Measurements from ENCODE around the gene PTBP1.
A peak's percentile ranks its signal among the peaks of the same experiment; 100 is the strongest.

PTBP1 gene

GRCh38 chr19:821231-821824 lies 24.1 kb downstream of the PTBP1 start:
- TF ChIP-seq, protein P1, sequence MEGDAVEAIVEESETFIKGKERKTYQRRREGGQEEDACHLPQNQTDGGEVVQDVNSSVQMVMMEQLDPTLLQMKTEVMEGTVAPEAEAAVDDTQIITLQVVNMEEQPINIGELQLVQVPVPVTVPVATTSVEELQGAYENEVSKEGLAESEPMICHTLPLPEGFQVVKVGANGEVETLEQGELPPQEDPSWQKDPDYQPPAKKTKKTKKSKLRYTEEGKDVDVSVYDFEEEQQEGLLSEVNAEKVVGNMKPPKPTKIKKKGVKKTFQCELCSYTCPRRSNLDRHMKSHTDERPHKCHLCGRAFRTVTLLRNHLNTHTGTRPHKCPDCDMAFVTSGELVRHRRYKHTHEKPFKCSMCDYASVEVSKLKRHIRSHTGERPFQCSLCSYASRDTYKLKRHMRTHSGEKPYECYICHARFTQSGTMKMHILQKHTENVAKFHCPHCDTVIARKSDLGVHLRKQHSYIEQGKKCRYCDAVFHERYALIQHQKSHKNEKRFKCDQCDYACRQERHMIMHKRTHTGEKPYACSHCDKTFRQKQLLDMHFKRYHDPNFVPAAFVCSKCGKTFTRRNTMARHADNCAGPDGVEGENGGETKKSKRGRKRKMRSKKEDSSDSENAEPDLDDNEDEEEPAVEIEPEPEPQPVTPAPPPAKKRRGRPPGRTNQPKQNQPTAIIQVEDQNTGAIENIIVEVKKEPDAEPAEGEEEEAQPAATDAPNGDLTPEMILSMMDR (IDR thresholded peaks at IDR 0.05; ENCODE audit: unreplicated experiment in 3 of 3): no peak
- peaks cover 7% of the 10 kb centered on the region for H3K27me3 Mint-ChIP-seq (ENCODE audit: low read depth)
- no peak overlapping the region for H3K27ac Mint-ChIP-seq
- peak overlapping the region; percentile 82 to 84 (median 82) for H3K4me3 Mint-ChIP-seq
- H3K4me1 Mint-ChIP-seq: no peaks in the 10 kb centered on the region
- peaks cover 8% of the 10 kb centered on the region for H3K36me3 Mint-ChIP-seq (ENCODE audit: low read depth)
- no peaks in the 10 kb centered on the region for H3K9me3 Mint-ChIP-seq

DNA sequence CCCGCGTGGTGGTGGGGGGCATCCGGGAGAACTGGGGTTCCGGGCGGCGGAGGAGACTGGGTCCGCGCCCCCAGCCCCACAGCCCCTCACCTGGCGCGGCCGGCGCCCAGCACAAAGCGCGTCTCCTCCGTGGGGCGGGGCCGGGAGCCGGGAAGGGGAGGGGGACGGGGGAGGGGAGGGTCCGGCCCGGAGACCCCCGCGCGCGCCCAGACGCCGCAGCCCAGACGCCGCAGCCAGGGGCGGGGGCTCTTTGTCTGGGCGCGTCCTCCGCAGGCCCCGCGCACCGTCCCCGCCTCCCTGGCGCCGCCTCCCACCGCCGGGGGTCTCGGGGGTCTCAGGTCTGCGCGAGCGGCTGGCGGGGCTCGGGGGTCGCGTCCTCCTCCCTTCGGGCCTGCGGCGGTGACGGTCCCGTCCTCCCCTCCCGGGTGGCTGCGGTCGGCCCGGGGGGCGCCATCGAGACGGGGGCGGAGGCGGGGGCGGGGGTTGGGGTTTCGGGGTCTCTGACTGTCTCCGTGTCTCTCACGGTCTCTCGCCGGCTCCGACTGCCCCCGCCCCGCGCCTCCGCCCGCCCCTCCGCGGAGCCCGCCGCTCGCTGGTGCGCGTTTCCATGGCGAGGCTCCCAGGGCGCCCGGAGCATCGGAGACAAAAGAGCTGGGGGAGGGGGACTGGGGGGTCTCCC lies 24.7 kb downstream of the PTBP1 start, which contains the start of gene PLPPR3:
Gene PLPPR3, minus strand, starts transcription at position 131 of the 679 bp plus-strand sequence. CDS start 396 bp downstream, outside the sequence.
- peaks cover 1% of the 10 kb centered on the region for H3K36me3 Mint-ChIP-seq (ENCODE audit: low read depth)
- H3K4me1 Mint-ChIP-seq: no peaks in the 10 kb centered on the region
- H3K27ac Mint-ChIP-seq: no peak within 1 kb of the TSS
- H3K27me3 Mint-ChIP-seq (ENCODE audit: low read depth): peaks cover 7% of the 10 kb centered on the region
- no peaks in the 10 kb centered on the region for H3K9me3 Mint-ChIP-seq
- peak within 1 kb of the TSS; percentile 82 to 84 (median 82) for H3K4me3 Mint-ChIP-seq
- TF ChIP-seq, protein P1 (IDR thresholded peaks at IDR 0.05; ENCODE audit: unreplicated experiment in 3 of 3): no peak

- Mint-ChIP-seq H3K9me3 (no peaks in the 10 kb centered on the region), H3K27me3 (ENCODE audit: low read depth) (peaks cover 7% of the 10 kb centered on the region), H3K4me3 (peak overlapping the region; percentile 55 to 63 (median 56)), H3K36me3 (ENCODE audit: low read depth) (no peaks in the 10 kb centered on the region), H3K4me1 (no peaks in the 10 kb centered on the region), H3K27ac (no peak overlapping the region)
- TF ChIP-seq, protein P1 (IDR thresholded peaks at IDR 0.05; ENCODE audit: unreplicated experiment in 3 of 3): no peak
These were observed 26.4 kb downstream of the PTBP1 start for GRCh38 chr19:823565-824121.

GRCh38 chr19:824885-825284 lies 27.6 kb downstream of the PTBP1 start:
- Mint-ChIP-seq H3K4me3 (peak overlapping the region in 1 of 3 experiments; percentile 33), H3K27me3 (ENCODE audit: low read depth) (peaks cover 8% of the 10 kb centered on the region), H3K9me3 (no peaks in the 10 kb centered on the region), H3K27ac (no peak overlapping the region), H3K4me1 (no peaks in the 10 kb centered on the region), H3K36me3 (ENCODE audit: low read depth) (no peaks in the 10 kb centered on the region)
- TF ChIP-seq, protein P1 (IDR thresholded peaks at IDR 0.05; ENCODE audit: unreplicated experiment in 3 of 3): no peak

GRCh38 chr19:825897-826644 lies 28.8 kb downstream of the PTBP1 start:
- H3K4me3 Mint-ChIP-seq: peak overlapping the region in 1 of 3 experiments; percentile 46
- H3K27me3 Mint-ChIP-seq (ENCODE audit: low read depth): peaks cover 10% of the 10 kb centered on the region
- TF ChIP-seq, protein P1 (IDR thresholded peaks at IDR 0.05; ENCODE audit: unreplicated experiment in 3 of 3): no peak

More at GRCh38 chr19:825897-826644, 28.8 kb downstream of the PTBP1 start:
- no peaks in the 10 kb centered on the region for H3K4me1 Mint-ChIP-seq
- no peaks in the 10 kb centered on the region for H3K9me3 Mint-ChIP-seq
- H3K36me3 Mint-ChIP-seq (ENCODE audit: low read depth): no peaks in the 10 kb centered on the region
- no peak overlapping the region for H3K27ac Mint-ChIP-seq

All from nephron (organoid).